ENCODE measurements around the gene CNPY2.

GRCh38 chr12:56341616-56342015 is 25.8 kb upstream of the CNPY2 start:
- TF ChIP-seq, protein P1, sequence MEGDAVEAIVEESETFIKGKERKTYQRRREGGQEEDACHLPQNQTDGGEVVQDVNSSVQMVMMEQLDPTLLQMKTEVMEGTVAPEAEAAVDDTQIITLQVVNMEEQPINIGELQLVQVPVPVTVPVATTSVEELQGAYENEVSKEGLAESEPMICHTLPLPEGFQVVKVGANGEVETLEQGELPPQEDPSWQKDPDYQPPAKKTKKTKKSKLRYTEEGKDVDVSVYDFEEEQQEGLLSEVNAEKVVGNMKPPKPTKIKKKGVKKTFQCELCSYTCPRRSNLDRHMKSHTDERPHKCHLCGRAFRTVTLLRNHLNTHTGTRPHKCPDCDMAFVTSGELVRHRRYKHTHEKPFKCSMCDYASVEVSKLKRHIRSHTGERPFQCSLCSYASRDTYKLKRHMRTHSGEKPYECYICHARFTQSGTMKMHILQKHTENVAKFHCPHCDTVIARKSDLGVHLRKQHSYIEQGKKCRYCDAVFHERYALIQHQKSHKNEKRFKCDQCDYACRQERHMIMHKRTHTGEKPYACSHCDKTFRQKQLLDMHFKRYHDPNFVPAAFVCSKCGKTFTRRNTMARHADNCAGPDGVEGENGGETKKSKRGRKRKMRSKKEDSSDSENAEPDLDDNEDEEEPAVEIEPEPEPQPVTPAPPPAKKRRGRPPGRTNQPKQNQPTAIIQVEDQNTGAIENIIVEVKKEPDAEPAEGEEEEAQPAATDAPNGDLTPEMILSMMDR (IDR thresholded peaks at IDR 0.05): no peak
- TF ChIP-seq POLR2A (IDR thresholded peaks at IDR 0.05): no peak
